Measurements from ENCODE around the gene ACAA2. TPM values are rescaled to one million over a fixed set of nuclear protein-coding genes. Genes with fewer than 3 reads are reported as not detected.

The ACAA2 gene, protein sequence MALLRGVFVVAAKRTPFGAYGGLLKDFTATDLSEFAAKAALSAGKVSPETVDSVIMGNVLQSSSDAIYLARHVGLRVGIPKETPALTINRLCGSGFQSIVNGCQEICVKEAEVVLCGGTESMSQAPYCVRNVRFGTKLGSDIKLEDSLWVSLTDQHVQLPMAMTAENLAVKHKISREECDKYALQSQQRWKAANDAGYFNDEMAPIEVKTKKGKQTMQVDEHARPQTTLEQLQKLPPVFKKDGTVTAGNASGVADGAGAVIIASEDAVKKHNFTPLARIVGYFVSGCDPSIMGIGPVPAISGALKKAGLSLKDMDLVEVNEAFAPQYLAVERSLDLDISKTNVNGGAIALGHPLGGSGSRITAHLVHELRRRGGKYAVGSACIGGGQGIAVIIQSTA
- total RNA-seq (45.4 TPM), polyA plus RNA-seq (57.3 TPM)

DNA sequence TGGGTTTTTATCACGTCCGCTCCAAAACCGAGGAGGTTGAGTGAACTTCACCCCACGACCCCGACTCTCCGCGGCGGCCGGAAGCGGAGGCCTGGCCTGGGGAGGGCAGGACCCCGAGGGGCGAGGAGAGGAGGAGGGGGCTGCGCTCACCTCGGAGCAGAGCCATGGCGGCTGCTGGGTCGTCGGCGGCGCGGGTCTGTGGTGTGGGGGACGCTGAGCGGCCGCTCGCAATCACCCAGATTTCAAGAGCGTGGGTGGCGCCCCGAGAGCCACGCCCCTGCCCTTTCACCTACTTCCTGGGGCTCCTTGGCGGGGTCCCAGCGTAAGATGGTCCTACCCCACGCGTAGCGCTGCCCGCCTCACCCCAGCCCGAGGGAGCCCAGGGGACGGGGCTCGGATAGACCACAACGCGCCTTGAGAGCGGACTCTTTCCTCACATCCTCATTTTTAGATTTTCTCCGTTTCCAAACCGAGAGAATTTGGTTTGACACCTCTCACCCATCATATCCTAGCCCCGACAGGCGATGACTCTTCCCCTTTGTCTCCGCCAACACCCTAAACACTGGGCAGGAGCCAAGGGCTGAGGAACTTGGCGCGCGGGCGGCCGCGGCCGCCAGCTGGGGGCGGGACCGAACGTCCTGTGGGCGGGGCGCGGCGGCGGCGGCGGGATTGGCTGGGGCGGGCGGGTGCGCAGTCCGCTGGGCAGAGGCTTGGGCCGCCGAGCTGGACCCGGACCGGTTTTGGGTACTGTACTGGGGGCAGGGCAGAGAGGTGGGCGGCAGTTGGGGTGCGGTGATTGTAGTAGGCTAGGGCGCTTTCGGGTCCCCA lies at the start of gene ACAA2:
Gene ACAA2 (minus strand): TSS at position 215 of the 828 bp plus-strand sequence. CDS start 49 bp downstream, at position 166.
- peak within 1 kb of the TSS; percentile 89 for H3K27ac ChIP-seq (ENCODE audit: low read depth)
- no peaks in the 10 kb centered on the region for H3K36me3 ChIP-seq (ENCODE audit: insufficient read depth)
- under 1% methylated on average over 74 of the region's 74 CpGs for WGBS
- peak within 1 kb of the TSS; percentile 66 for H3K4me3 ChIP-seq (ENCODE audit: low read depth, low read length)
- DNase-seq (ENCODE audit: extremely low spot score) = peak; percentile 41
- H3K4me1 ChIP-seq (ENCODE audit: insufficient read depth) = no peaks in the 10 kb centered on the region

DNA sequence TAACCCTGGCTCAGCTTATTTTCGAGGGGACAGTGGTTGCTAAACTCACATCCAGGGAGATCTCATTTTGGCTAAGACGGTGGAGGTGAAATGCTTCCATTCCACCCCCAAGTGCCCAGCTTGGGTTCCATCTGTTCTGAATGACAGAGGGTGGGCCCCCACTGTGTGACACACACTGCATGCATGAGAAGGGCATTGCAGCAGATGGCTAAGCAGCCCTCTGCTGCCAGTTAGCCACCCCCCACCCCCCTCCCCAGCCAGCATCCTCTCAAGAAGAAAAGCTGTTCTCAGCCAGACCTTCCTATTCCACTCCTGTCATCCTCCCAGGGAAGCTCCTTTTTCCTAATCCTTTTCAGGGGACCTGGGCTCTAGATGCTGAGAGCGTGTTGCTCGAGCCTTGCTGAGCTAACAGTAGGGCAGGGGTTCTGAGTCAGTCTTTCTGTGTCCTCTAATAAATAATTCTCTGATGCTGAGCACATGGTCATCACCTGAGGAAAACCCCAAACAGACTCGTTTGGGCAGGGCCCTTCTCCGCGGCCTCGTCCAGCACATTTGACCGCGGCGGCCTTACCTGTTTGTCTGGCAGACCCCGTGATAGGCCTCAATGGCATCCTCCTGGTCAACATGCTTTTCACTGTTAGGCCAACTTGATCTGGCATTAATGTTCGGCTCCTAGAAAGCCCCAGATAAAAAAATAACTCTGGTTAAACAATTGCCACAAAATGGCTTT lies 49.5 kb upstream of the ACAA2 start:
- Histone ChIP-seq H3K4me1 (ENCODE audit: insufficient read depth) (no peaks in the 10 kb centered on the region), H3K36me3 (ENCODE audit: insufficient read depth) (no peaks in the 10 kb centered on the region), H3K27ac (ENCODE audit: low read depth) (no peak overlapping the region), H3K4me3 (ENCODE audit: low read depth, low read length) (no peak overlapping the region)
- no peak for DNase-seq (ENCODE audit: extremely low spot score)
- WGBS = 87% methylated on average over 13 of the region's 13 CpGs

DNA sequence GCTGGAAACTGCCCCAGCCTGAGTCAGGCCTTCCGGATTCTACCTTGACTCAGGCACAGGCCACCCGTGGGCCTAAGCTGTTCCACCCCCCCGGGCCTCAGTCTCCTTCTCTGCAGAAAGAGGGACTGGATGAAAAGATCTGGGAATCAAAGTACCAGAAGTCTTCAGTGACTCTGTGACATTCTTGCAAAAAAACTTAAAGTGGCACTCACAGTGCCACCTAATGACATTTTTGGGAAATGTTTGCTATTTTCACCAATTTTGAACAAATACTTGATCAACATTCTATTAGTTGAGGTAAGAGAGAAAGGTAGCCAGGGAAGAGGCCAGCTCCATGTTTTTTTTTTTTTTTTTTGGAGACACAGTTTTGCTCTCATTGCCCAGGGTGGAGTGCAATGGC lies 48.3 kb upstream of the ACAA2 start:
- Histone ChIP-seq H3K4me1 (ENCODE audit: insufficient read depth) (no peaks in the 10 kb centered on the region), H3K27ac (ENCODE audit: low read depth) (no peak overlapping the region), H3K4me3 (ENCODE audit: low read depth, low read length) (no peak overlapping the region), H3K36me3 (ENCODE audit: insufficient read depth) (no peaks in the 10 kb centered on the region)
- WGBS = 73% methylated on average over 3 of the region's 3 CpGs
- no peak for DNase-seq (ENCODE audit: extremely low spot score)

DNA sequence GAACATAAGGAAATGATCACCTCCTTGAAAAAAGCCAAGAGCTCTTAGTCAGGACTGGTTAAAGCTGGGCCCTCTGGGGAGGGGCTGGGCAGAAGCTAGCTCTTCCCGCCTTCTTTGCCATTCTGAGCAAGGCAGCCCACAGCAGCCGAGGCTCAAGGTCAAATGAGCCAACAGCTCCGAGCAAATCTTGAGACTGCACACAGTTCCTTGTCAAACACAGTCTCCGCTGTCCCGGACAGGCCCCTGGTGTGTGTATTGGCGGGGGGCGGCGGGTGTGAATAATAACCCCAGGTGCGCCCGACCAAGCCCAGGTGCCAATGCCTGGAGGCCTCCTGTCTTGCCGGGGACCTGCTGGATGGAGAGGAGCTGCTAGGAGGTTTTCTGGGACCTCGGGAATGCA lies 46.4 kb upstream of the ACAA2 start:
- no peaks in the 10 kb centered on the region for H3K4me1 ChIP-seq (ENCODE audit: insufficient read depth)
- H3K36me3 ChIP-seq (ENCODE audit: insufficient read depth) = no peaks in the 10 kb centered on the region
- 82% methylated on average over 12 of the region's 12 CpGs for WGBS
- no peak overlapping the region for H3K4me3 ChIP-seq (ENCODE audit: low read depth, low read length)
- no peak overlapping the region for H3K27ac ChIP-seq (ENCODE audit: low read depth)
- DNase-seq (ENCODE audit: extremely low spot score) = no peak

DNA sequence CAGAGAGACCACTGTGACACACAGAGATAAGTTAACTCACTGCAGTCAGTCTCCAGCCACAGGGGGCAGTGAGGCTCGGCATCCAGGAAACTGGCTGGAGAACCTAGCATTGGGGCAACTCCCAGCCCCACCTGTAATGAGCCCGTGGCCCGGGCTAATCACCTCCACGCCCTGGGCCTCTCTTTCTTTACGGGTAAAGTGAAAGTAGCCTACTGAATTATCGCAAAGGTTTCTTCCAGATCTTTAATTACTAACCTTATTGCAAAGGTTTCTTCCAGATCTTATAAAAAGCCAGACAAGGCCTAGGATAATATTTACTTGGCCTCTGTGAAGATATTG lies 45.7 kb upstream of the ACAA2 start:
- H3K4me3 ChIP-seq (ENCODE audit: low read depth, low read length) = no peak overlapping the region
- 63% methylated on average over 6 of the region's 6 CpGs for WGBS
- H3K36me3 ChIP-seq (ENCODE audit: insufficient read depth) = no peaks in the 10 kb centered on the region
- DNase-seq (ENCODE audit: extremely low spot score) = no peak
- no peaks in the 10 kb centered on the region for H3K4me1 ChIP-seq (ENCODE audit: insufficient read depth)
- no peak overlapping the region for H3K27ac ChIP-seq (ENCODE audit: low read depth)

DNA sequence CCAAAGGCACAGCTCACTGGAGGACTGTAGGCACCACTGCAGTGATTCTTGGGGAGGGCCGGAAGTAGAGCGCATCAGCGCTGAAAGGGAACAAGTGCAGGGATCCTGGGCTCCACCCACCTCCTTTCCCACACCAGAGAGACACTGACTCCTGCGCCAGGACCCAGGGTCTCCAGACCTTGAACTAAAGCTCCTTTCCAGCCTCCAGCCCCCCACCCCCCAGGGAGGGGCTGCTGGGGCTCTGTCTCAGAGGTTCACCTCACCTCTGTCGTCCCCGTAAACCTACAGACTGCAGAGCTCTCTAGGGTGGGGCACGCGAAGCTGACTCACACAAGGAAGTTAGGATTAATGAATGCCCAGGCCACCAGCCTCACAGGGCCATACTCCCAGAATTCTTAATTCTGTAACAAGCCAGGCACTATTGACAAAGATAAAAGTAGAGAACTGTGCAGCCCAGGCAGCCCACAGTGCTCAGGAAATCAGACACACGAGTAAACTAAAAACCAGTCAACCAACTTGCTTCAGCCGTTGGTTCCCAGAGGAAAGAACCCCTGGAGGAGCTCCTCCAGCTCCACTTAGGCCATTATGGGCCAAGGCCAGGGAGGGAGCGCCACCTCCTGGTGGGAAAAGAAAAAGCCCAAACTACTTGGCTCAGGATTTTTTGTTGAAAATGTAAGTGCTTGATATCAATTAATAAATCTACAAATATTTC lies 45.1 kb upstream of the ACAA2 start:
- DNase-seq (ENCODE audit: extremely low spot score) = peak; percentile 29
- no peaks in the 10 kb centered on the region for H3K4me1 ChIP-seq (ENCODE audit: insufficient read depth)
- 58% methylated on average over 11 of the region's 11 CpGs for WGBS
- no peak overlapping the region for H3K27ac ChIP-seq (ENCODE audit: low read depth)
- H3K36me3 ChIP-seq (ENCODE audit: insufficient read depth) = no peaks in the 10 kb centered on the region
- no peak overlapping the region for H3K4me3 ChIP-seq (ENCODE audit: low read depth, low read length)

DNA sequence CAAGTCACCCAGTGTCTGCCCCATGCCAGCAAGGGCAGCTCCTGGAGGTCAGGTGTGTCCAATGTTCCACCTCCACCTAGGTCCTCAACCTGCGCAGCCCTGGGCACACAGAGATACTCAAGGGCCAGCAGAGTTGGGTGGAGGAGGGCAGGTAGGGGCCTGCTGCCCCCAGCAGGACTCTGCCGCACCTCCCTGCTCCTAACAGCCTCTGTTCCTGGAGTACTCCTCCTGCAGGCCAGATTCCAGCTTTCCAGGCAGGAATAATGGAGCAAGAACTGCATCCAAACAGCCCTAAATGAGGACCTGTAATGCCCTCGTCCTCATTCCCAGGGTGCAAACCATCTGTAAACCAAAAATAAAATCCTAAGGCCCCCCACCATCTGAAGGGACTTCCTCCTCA lies 44.4 kb upstream of the ACAA2 start:
- no peak for DNase-seq (ENCODE audit: extremely low spot score)
- 85% methylated on average over 3 of the region's 3 CpGs for WGBS

DNA sequence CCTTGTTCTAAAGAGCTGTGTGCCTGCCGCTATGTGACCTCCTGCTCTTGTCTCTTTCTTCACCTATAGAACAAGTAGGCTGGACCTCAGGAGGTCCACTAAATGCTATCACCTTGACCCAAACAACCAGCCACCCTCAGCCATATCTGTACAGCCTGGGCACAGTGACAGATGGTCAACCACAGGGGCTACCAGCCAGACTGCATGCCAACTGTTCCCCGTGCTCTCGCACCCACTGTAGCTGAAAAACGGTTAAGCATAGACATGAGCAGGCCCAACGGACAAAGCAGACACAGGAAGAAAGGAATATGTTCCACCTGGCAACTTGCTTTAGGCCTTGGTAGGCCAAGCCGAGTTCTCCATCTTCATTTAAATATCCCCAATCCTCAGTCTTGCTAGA lies 43.2 kb upstream of the ACAA2 start:
- no peaks in the 10 kb centered on the region for H3K4me1 ChIP-seq (ENCODE audit: insufficient read depth)
- DNase-seq (ENCODE audit: extremely low spot score) = no peak
- no peak overlapping the region for H3K4me3 ChIP-seq (ENCODE audit: low read depth, low read length)
- no peaks in the 10 kb centered on the region for H3K36me3 ChIP-seq (ENCODE audit: insufficient read depth)
- 94% methylated on average over 6 of the region's 6 CpGs for WGBS
- H3K27ac ChIP-seq (ENCODE audit: low read depth) = no peak overlapping the region

More for the DNA sequence above, 44.4 kb upstream of the ACAA2 start:
- Histone ChIP-seq H3K27ac (ENCODE audit: low read depth) (no peak overlapping the region), H3K36me3 (ENCODE audit: insufficient read depth) (no peaks in the 10 kb centered on the region), H3K4me3 (ENCODE audit: low read depth, low read length) (no peak overlapping the region), H3K4me1 (ENCODE audit: insufficient read depth) (no peaks in the 10 kb centered on the region)

DNA sequence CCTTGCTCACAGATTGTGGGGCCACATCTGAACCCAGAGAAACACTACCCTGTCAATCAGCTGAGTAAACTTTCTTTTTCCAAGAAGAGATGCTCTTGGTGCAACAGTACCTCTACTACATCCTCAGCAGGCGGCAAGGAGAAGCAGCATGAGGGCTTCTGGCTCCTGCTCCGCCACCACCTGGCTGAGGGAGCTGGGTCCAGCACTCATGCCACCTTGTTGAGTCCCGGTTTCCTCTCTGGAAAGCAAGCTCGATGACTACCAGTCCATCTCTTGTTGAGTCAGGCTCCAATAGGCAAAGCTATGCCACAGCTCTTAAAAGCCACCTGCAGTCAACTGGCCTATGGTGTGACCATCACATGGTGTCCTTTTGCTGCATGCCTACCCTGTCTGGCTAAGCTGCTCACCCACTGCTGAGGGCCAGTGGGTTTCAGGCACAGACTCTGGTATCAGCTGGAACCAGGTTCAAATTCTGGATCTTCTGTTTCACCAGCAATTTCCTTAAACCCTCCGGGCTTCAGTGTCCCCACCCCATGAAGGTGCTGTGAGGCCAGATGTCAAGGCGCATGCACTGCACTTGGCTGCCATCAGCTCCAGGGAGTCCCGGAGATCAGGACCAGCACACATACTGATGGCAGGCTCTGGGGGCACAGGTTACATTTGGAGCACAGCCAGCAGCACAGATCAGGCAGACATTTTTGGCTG lies 42.5 kb upstream of the ACAA2 start:
- no peaks in the 10 kb centered on the region for H3K36me3 ChIP-seq (ENCODE audit: insufficient read depth)
- H3K4me3 ChIP-seq (ENCODE audit: low read depth, low read length) = no peak overlapping the region
- H3K27ac ChIP-seq (ENCODE audit: low read depth) = no peak overlapping the region
- H3K4me1 ChIP-seq (ENCODE audit: insufficient read depth) = no peaks in the 10 kb centered on the region
- DNase-seq (ENCODE audit: extremely low spot score) = no peak
- WGBS = 92% methylated on average over 7 of the region's 7 CpGs

DNA sequence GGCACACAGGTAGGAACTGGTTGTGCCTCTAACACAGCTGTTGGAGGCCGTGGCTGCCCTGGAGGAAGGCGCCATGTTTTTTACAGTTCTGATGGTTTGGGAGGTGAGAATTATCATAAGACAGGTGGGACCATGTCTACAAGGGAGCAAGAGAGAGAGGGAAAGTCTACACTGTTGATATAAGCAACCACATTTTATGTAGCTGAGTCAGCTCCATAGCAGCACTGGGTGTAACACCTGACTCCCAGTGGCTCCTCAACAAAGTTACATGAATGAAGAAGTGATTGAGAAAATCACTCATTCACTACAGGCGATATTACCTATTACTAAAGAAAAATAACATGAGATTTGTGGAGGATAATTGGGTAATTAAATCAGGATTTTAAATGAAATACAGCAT lies 41.3 kb upstream of the ACAA2 start:
- DNase-seq (ENCODE audit: extremely low spot score) = no peak
- 89% methylated on average over 3 of the region's 3 CpGs for WGBS
- Histone ChIP-seq H3K4me1 (ENCODE audit: insufficient read depth) (no peaks in the 10 kb centered on the region), H3K27ac (ENCODE audit: low read depth) (no peak overlapping the region), H3K4me3 (ENCODE audit: low read depth, low read length) (no peak overlapping the region), H3K36me3 (ENCODE audit: insufficient read depth) (no peaks in the 10 kb centered on the region)

DNA sequence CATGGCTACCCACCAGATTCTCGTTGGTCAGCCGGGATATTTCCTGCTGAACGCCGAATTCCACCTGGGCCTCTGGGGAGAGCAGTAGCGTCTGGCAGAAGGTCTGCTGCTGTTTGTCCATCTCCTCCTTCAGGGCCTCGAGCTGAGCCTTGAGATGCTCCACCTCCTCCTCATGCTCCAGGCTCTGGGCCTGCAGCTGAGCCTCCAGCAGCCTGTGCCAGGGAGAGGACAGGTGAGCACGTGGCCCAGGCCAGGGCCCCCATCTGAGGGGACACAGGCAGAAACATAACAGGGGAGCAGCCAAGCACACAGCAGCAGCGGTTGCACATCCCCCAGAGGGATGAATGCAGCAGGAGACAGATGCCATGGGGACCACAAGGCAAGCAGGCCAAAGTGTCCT lies 40.1 kb upstream of the ACAA2 start:
- H3K27ac ChIP-seq (ENCODE audit: low read depth) = no peak overlapping the region
- no peak for DNase-seq (ENCODE audit: extremely low spot score)
- WGBS = 87% methylated on average over 8 of the region's 8 CpGs
- no peaks in the 10 kb centered on the region for H3K4me1 ChIP-seq (ENCODE audit: insufficient read depth)
- H3K36me3 ChIP-seq (ENCODE audit: insufficient read depth) = no peaks in the 10 kb centered on the region
- no peak overlapping the region for H3K4me3 ChIP-seq (ENCODE audit: low read depth, low read length)

DNA sequence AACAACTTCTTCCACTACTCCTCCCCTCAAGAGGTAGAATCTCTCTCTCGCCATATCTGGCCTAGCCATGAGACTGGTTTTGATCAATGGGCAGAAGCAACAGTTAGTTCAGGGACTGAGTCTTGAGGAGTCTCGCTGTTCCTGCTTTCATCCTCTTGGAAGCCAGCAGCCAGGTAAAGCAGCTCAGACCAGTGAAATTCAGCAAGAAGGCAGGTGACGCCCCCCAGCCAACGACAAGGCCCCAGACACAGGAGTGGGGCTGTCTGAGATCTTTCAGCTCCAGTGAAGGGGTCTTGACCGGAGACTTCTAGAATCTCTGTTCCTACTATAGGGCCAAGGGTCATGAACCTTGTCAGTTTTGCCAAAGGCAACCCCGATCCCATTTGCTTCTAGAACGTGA lies 39.7 kb upstream of the ACAA2 start:
- H3K4me1 ChIP-seq (ENCODE audit: insufficient read depth) = no peaks in the 10 kb centered on the region
- WGBS = 79% methylated on average over 7 of the region's 7 CpGs
- H3K36me3 ChIP-seq (ENCODE audit: insufficient read depth) = no peaks in the 10 kb centered on the region
- DNase-seq (ENCODE audit: extremely low spot score) = no peak
- no peak overlapping the region for H3K4me3 ChIP-seq (ENCODE audit: low read depth, low read length)
- H3K27ac ChIP-seq (ENCODE audit: low read depth) = no peak overlapping the region

DNA sequence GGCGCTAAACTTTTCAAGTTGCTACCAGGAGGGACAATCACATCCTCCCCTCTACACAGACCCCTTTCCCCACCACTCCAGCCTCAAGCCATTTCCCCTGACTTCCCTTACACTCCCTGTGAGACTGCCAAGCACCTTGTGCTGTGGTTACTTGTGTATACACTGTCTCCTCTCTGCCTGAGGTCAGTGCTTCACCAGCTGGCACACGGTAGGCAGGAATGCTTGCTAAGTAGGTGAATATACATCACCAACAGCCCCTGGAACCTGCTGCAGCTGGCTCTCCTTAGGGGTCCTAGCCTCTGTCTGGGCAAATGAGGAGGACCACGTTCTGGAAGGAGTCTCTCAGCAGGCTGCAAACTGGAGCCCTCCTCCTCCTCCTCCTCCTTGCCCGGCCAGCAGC lies 38.3 kb upstream of the ACAA2 start:
- Histone ChIP-seq H3K4me1 (ENCODE audit: insufficient read depth) (no peaks in the 10 kb centered on the region), H3K4me3 (ENCODE audit: low read depth, low read length) (no peak overlapping the region), H3K27ac (ENCODE audit: low read depth) (no peak overlapping the region), H3K36me3 (ENCODE audit: insufficient read depth) (no peaks in the 10 kb centered on the region)
- DNase-seq (ENCODE audit: extremely low spot score) = no peak
- WGBS = 71% methylated on average over 4 of the region's 4 CpGs
